ENCODE results near the gene GDF3.
"Not testable (repeated sequence)": the region's sequence is repeated elsewhere in the genome, so short reads cannot be mapped to it uniquely, and the experiment has no call there.

Gene GDF3

DNA sequence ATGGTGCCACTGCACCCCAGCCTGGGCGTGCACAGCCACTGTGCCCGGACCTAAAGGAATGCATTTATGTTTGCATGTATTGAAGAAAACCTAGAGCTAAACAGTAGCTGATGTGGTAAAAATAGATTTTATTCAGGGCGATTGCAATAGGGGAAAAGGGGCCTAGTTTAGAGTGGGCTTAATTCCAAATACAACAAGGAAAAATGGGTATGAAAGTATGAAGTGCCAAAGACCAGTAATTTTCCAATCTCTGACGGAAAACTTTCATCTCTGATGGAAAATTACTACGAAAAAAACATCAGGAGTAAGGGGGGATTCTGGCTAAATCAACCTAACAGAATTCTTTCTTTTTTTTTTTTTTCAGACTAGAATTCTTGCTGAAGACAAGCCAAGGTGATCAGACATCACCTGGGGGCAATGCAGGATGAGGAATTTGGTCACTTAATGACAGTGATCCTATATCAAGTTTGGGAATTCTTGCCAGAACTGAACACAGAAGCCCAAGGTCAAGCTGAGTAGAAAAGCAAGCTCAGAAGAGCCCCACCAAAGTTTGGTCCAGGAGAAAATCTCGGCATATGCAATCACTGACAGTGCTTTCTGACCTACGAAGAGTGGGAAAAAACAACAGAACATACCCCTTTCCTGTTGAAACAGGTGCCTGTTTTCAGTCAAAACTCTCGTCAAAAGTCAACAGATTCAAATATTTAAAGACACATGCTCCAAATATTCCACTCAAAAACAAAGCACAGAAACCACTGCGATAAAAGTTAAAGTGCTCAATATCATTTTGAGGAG is 16.1 kb downstream of the GDF3 start:
- no peak for TF ChIP-seq CTCF (IDR thresholded peaks at IDR 0.05)
- DNase-seq: no peak
- intact Hi-C loops (cut with DNase I; ENCODE audit: low total_unique reads): no loop called here
- Histone ChIP-seq H3K27ac (no peak overlapping the region), H3K4me3 (no peak overlapping the region), H3K4me1 (no peaks in the 10 kb centered on the region), H3K36me3 (no peaks in the 10 kb centered on the region), H3K27me3 (no peaks in the 10 kb centered on the region), H3K9me3 (no peaks in the 10 kb centered on the region)

- intact Hi-C loops (cut with DNase I; ENCODE audit: low total_unique reads): no loop called here
- TF ChIP-seq CTCF (IDR thresholded peaks at IDR 0.05): no peak
Measured at GRCh38 chr12:7678744-7679143, 16.8 kb downstream of the GDF3 start.

GRCh38 chr12:7677432-7677888 is 18.1 kb downstream of the GDF3 start:
- TF ChIP-seq CTCF (IDR thresholded peaks at IDR 0.05): peak in 1 of 2 experiments; percentile 16
- H3K9me3 ChIP-seq; H3K27me3 ChIP-seq; intact Hi-C loops (cut with DNase I; ENCODE audit: low total_unique reads); H3K4me1 ChIP-seq; H3K4me3 ChIP-seq; DNase-seq; H3K36me3 ChIP-seq; H3K27ac ChIP-seq: not testable (repeated sequence)

More at GRCh38 chr12:7678744-7679143, 16.8 kb downstream of the GDF3 start:
- H3K27ac ChIP-seq: no peak overlapping the region
- no peaks in the 10 kb centered on the region for H3K9me3 ChIP-seq
- H3K27me3 ChIP-seq: no peaks in the 10 kb centered on the region
- DNase-seq: no peak
- H3K36me3 ChIP-seq: no peaks in the 10 kb centered on the region
- no peaks in the 10 kb centered on the region for H3K4me1 ChIP-seq
- H3K4me3 ChIP-seq: no peak overlapping the region

GRCh38 chr12:7675455-7675854 is 20.1 kb downstream of the GDF3 start:
- intact Hi-C loops (cut with DNase I; ENCODE audit: low total_unique reads); H3K4me3 ChIP-seq; H3K4me1 ChIP-seq; H3K36me3 ChIP-seq; H3K9me3 ChIP-seq; H3K27ac ChIP-seq; DNase-seq; H3K27me3 ChIP-seq: not testable (repeated sequence)

- Histone ChIP-seq H3K4me1 (no peaks in the 10 kb centered on the region), H3K4me3 (no peak overlapping the region), H3K27ac (no peak overlapping the region), H3K9me3 (no peaks in the 10 kb centered on the region), H3K27me3 (no peaks in the 10 kb centered on the region), H3K36me3 (no peaks in the 10 kb centered on the region)
- TF ChIP-seq CTCF (IDR thresholded peaks at IDR 0.05): no peak
- intact Hi-C loops (cut with DNase I; ENCODE audit: low total_unique reads): no loop called here
- DNase-seq: no peak
Measured at GRCh38 chr12:7668171-7668570, 27.4 kb downstream of the GDF3 start.

DNA sequence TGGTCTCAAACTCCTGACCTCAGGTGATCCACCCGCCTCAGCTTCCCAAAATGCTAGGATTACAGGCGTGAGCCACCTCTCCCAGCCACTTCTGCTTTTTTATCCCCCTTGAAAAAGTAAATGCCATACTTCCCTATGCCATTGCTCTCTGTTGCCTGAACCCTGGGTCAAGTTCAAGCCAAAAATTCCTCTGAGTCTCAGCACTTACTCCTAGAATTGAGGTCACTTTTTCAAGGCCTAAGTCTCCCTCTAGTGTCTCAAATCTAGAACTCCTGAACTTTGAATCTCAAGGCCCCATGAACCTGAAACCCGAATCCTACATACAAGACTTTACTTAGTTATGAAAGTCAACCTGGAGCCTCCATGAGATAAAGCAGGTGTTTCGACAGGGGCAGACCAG is 28.4 kb downstream of the GDF3 start:
- no peak for DNase-seq
- H3K4me1 ChIP-seq: no peaks in the 10 kb centered on the region
- H3K9me3 ChIP-seq: no peaks in the 10 kb centered on the region
- H3K36me3 ChIP-seq: no peaks in the 10 kb centered on the region
- no peak overlapping the region for H3K27ac ChIP-seq
- TF ChIP-seq CTCF (IDR thresholded peaks at IDR 0.05): no peak
- H3K27me3 ChIP-seq: no peaks in the 10 kb centered on the region
- no peak overlapping the region for H3K4me3 ChIP-seq
- intact Hi-C loops (cut with DNase I; ENCODE audit: low total_unique reads): no loop called here
